HG02970 (cell line): ENCODE measurements around the gene MRPS9.

Source experiments
- ATAC-seq: cut with Tn5 transposase; IDR thresholded peaks from one replicate; pipeline ENCODE4 v1.9.1; 2021; ENCODE audit warnings: mild to moderate bottlenecking, moderate library complexity, moderate number of reproducible peaks; ENCODE audit not compliant: unreplicated experiment, low FRiP score

MRPS9 gene

GRCh38 chr2:105037572-105038382 is at the start of gene MRPS9:
MRPS9 (plus strand) TSS chr2:105038069; CDS start chr2:105038093, 24 bp downstream.
- ATAC-seq, result peak; percentile 100

GRCh38 chr2:105005181-105005951 is 32.5 kb upstream of the MRPS9 start:
- ATAC-seq, result no peak

- no peak for ATAC-seq
Measured at GRCh38 chr2:105007367-105007766, 30.5 kb upstream of the MRPS9 start.

- no peak for ATAC-seq
Measured at GRCh38 chr2:105032476-105032875, 5.4 kb upstream of the MRPS9 start.

- ATAC-seq, result no peak
Measured at GRCh38 chr2:105034170-105034569, 3.7 kb upstream of the MRPS9 start.

- ATAC-seq, result peak; percentile 1
Measured at GRCh38 chr2:105038383-105039061, 653 bp downstream of the MRPS9 start.

GRCh38 chr2:105039559-105039958 is 1.7 kb downstream of the MRPS9 start:
- ATAC-seq, result no peak

GRCh38 chr2:105042189-105042588 is 4.3 kb downstream of the MRPS9 start:
- ATAC-seq, result no peak

- ATAC-seq, result no peak
Measured at GRCh38 chr2:105052773-105053172, 14.9 kb downstream of the MRPS9 start.

GRCh38 chr2:105055613-105056012 is 17.7 kb downstream of the MRPS9 start:
- ATAC-seq, result no peak

GRCh38 chr2:105056245-105056644 is 18.4 kb downstream of the MRPS9 start:
- ATAC-seq, result no peak

GRCh38 chr2:105057005-105057404 is 19.1 kb downstream of the MRPS9 start:
- ATAC-seq, result no peak

GRCh38 chr2:105061560-105061959 is 23.7 kb downstream of the MRPS9 start:
- ATAC-seq, result no peak

- no peak for ATAC-seq
Measured at GRCh38 chr2:105062158-105062557, 24.3 kb downstream of the MRPS9 start.

GRCh38 chr2:105068387-105068786 is 30.5 kb downstream of the MRPS9 start:
- ATAC-seq, result no peak

- ATAC-seq, result no peak
Measured at GRCh38 chr2:105068875-105069274, 31.0 kb downstream of the MRPS9 start.

- ATAC-seq, result no peak
Measured at GRCh38 chr2:105070010-105070865, 32.4 kb downstream of the MRPS9 start.

GRCh38 chr2:105071379-105071778 is 33.5 kb downstream of the MRPS9 start:
- no peak for ATAC-seq

- no peak for ATAC-seq
Measured at GRCh38 chr2:105072039-105072438, 34.2 kb downstream of the MRPS9 start.

GRCh38 chr2:105073591-105073990 is 35.7 kb downstream of the MRPS9 start:
- no peak for ATAC-seq
